IPS-20b (cell line): Measurements from ENCODE around the gene ALPL.

Experiments used
- H3K27ac ChIP-seq: one replicate; pipeline ENCODE4 v1.5.1; 2013; ENCODE audit warnings: low read length
- H3K27me3 ChIP-seq: 2 replicates; pipeline ENCODE4 v1.6.1; 2013; ENCODE audit warnings: mild to moderate bottlenecking, low read length, inconsistent platforms; ENCODE audit not compliant: insufficient read depth
- H3K36me3 ChIP-seq: 2 replicates; pipeline ENCODE4 v1.6.1; 2013; ENCODE audit warnings: low read depth, mild to moderate bottlenecking, inconsistent platforms, low read length, moderate library complexity; ENCODE audit not compliant: insufficient read depth
- H3K4me1 ChIP-seq: 2 replicates; pipeline ENCODE4 v1.6.1; 2013; ENCODE audit warnings: mild to moderate bottlenecking, control low read depth, inconsistent platforms, low read length, moderate library complexity; ENCODE audit not compliant: insufficient read depth
- H3K4me3 ChIP-seq: 2 replicates; pipeline ENCODE4 v1.5.1; 2013; ENCODE audit warnings: mild to moderate bottlenecking, low read length, inconsistent platforms
- H3K9ac ChIP-seq: 2 replicates; pipeline ENCODE4 v1.6.1; 2013; ENCODE audit warnings: low read depth, mild to moderate bottlenecking, inconsistent platforms, low read length, moderate library complexity
- H3K9me3 ChIP-seq: 2 replicates; pipeline ENCODE4 v1.6.1; 2013; ENCODE audit warnings: mild to moderate bottlenecking, low read depth, low read length, inconsistent platforms; ENCODE audit not compliant: insufficient read depth

Gene ALPL

GRCh38 chr1:21598417-21598816 lies 89.2 kb downstream of the ALPL start:
- Histone ChIP-seq H3K27ac (no peak overlapping the region), H3K27me3 (no peaks in the 10 kb centered on the region), H3K9me3 (no peaks in the 10 kb centered on the region), H3K9ac (no peak overlapping the region), H3K4me1 (no peaks in the 10 kb centered on the region), H3K4me3 (no peak overlapping the region), H3K36me3 (no peaks in the 10 kb centered on the region)

DNA sequence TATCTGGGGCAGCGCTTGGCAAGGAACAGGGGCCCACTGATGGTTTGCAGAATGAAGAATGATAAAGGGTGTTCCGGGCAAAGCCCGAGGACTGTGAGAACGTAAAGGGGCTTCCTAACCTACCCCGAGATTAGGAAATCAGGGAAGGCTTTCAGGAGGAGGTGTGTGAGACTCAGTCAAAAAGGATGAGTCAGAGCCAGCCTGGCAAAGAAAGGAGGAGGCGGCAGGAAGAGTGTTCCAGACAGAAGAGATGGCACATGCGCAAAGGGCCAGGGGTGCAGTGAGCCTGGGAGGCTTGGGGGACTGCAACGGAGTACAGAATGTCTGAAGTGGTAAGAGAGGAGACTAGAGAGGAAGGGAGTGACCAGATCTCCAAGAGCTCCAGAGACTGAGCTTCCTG lies 89.7 kb downstream of the ALPL start:
- Histone ChIP-seq H3K27me3 (no peaks in the 10 kb centered on the region), H3K9me3 (no peaks in the 10 kb centered on the region), H3K4me3 (no peak overlapping the region), H3K4me1 (no peaks in the 10 kb centered on the region), H3K27ac (no peak overlapping the region), H3K36me3 (no peaks in the 10 kb centered on the region), H3K9ac (no peak overlapping the region)

GRCh38 chr1:21599402-21599801 lies 90.2 kb downstream of the ALPL start:
- Histone ChIP-seq H3K36me3 (no peaks in the 10 kb centered on the region), H3K4me1 (no peaks in the 10 kb centered on the region), H3K27me3 (no peaks in the 10 kb centered on the region), H3K4me3 (no peak overlapping the region), H3K9ac (no peak overlapping the region), H3K27ac (no peak overlapping the region), H3K9me3 (no peaks in the 10 kb centered on the region)

GRCh38 chr1:21601278-21602048 lies 92.2 kb downstream of the ALPL start:
- H3K4me1 ChIP-seq = no peaks in the 10 kb centered on the region
- no peaks in the 10 kb centered on the region for H3K27me3 ChIP-seq
- no peaks in the 10 kb centered on the region for H3K9me3 ChIP-seq
- H3K4me3 ChIP-seq = no peak overlapping the region
- H3K9ac ChIP-seq = no peak overlapping the region
- no peaks in the 10 kb centered on the region for H3K36me3 ChIP-seq
- no peak overlapping the region for H3K27ac ChIP-seq

GRCh38 chr1:21603177-21604138 lies 94.2 kb downstream of the ALPL start:
- Histone ChIP-seq H3K4me1 (peaks cover 4% of the 10 kb centered on the region; the same call in 1 of the 2 replicates), H3K9ac (no peak overlapping the region), H3K27me3 (no peaks in the 10 kb centered on the region), H3K9me3 (no peaks in the 10 kb centered on the region), H3K27ac (no peak overlapping the region), H3K36me3 (no peaks in the 10 kb centered on the region), H3K4me3 (no peak overlapping the region)

DNA sequence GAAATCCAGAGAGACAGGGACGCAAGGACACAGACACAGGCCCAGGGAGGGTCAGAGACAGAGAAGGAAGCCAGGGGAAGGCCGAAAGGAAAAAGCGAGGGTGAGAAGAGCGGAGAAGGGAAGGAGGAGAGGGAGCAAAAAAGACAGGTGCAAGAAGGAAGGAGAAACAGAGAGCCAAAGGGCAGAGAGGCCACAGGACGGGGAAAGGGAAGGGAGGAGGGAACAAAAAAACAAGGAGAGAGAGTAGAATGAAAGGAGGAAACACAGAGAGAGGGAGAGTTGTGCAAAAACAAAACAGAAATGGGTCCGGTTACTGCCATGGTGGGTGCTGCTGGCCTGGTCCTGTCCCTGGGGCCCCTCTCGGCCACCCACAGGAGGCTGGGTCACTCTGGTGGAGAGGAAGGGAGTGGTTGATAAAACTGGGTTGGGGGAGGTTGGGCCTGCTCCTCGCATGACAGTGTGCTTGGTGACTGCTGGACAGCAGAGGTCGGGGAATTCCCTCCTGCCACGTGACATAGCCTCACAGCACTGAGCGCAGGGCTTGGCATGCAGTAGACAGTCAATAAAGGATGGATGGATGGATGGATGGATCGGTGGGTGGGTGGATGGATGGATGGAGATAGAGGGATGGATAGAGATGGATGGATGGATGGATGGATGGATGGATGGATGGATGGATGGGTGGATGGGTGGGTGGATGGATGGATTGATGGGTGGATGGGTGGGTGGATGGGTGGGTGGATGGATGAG lies 95.2 kb downstream of the ALPL start:
- Histone ChIP-seq H3K9me3 (no peaks in the 10 kb centered on the region), H3K4me3 (no peak overlapping the region), H3K27me3 (no peaks in the 10 kb centered on the region), H3K27ac (no peak overlapping the region), H3K4me1 (peaks cover 4% of the 10 kb centered on the region; the same call in 1 of the 2 replicates), H3K36me3 (no peaks in the 10 kb centered on the region), H3K9ac (no peak overlapping the region)

GRCh38 chr1:21605012-21605715 lies 95.9 kb downstream of the ALPL start:
- H3K9me3 ChIP-seq = no peaks in the 10 kb centered on the region
- H3K4me3 ChIP-seq = no peak overlapping the region
- H3K27me3 ChIP-seq = no peaks in the 10 kb centered on the region
- peaks cover 4% of the 10 kb centered on the region; the same call in 1 of the 2 replicates for H3K4me1 ChIP-seq
- H3K36me3 ChIP-seq = no peaks in the 10 kb centered on the region
- no peak overlapping the region for H3K27ac ChIP-seq
- H3K9ac ChIP-seq = no peak overlapping the region

DNA sequence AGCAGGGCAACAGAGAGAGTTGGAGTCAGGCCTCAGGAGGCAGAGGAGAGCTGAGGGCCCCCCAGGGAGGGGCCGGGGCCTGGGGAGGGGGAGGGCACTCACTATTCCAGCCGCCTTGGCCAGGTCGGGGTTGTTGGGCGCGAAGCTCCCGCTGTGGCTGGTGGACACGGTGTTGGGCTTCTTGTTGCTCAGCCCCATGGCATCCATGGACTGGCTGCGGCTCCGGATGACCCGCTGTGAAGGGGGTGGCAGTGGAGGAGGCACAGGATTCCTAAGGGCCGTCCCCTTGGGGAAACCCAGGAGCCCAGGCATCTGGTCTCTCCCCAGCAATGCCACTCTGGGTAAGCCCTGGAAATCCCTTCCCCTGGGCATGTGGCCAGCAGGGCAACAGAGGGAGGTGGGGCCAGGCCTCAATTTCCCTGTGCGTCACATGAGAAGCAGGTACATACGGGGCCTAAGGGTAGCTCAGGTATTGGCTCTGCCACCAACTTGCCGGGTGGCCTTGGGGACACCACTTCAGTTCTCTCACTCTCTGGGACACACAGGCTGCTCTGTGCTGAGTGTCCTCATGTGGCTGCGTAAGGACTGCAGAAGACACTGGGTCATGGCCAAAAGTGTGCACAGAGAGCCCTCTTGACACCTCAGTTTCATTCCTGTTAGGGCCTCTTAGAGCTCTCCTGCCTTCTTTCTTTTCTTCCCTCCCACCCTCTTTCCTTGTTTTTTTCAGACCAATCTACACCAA lies 96.9 kb downstream of the ALPL start:
- Histone ChIP-seq H3K4me1 (peaks cover 4% of the 10 kb centered on the region; the same call in 1 of the 2 replicates), H3K4me3 (no peak overlapping the region), H3K36me3 (no peaks in the 10 kb centered on the region), H3K27ac (no peak overlapping the region), H3K27me3 (no peaks in the 10 kb centered on the region), H3K9me3 (no peaks in the 10 kb centered on the region), H3K9ac (no peak overlapping the region)

DNA sequence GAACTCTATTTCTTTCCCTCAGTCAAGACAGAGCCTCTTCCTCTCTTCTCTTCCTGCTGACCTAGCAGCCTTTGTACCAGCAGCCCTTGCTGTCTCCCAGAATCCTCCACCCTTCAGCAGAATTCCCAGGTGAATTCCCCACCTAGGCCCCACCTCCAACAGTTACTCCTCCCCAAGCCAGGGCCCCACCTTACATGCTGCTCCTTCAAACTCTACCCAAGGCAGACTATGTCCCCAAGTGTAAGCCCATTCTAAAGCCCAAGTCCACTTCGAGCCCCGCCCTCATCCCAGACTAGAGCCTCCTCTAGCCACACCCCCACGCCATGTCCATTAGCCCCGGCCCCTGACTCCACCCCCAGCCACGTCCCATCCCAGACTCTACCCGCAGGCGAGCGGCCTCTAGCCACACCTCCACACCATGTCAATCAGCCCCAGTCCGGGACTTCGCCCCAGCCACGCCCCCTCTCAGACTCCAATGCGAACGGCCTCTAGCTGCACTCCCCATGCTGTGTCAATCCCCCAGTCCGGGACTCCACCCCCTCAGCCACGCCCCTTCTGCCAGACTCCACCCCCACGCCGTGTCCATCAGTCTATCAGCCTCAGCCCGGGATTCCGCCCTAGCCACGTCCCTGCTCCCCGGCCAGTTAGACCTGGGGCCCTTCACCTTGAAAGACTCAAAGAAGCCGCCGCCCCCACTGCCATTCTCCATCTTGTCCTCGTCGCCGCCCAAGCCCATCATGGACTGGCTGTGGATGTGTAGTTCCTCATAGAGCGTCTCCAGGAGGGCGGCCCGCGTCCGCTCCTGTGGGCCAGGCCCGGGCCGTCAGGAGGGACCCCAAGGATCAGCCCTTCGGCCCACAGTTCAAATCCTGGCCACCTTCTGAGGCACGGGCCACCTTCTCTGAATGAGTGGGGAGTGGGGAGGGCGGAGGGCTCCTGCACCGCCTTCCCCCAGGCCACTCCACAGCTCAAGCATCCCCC lies 98.6 kb downstream of the ALPL start:
- Histone ChIP-seq H3K27ac (no peak overlapping the region), H3K27me3 (no peaks in the 10 kb centered on the region), H3K4me3 (peak overlapping the region; percentile 12; the same call in 1 of the 2 replicates), H3K9ac (peak overlapping the region; percentile 29; the same call in 1 of the 2 replicates), H3K4me1 (peaks cover 4% of the 10 kb centered on the region; the same call in 1 of the 2 replicates), H3K36me3 (no peaks in the 10 kb centered on the region), H3K9me3 (no peaks in the 10 kb centered on the region)

GRCh38 chr1:21608798-21609197 lies 99.6 kb downstream of the ALPL start:
- Histone ChIP-seq H3K27me3 (no peaks in the 10 kb centered on the region), H3K27ac (no peak overlapping the region), H3K4me3 (no peak overlapping the region), H3K36me3 (no peaks in the 10 kb centered on the region), H3K9ac (no peak overlapping the region), H3K9me3 (no peaks in the 10 kb centered on the region), H3K4me1 (peaks cover 4% of the 10 kb centered on the region; the same call in 1 of the 2 replicates)
